Endothelial cell of umbilical vein (primary cell): ENCODE results near the gene BACH2. TPM values are rescaled to one million over a fixed set of nuclear protein-coding genes. Genes with fewer than 3 reads are reported as not detected.
"Not testable (repeated sequence)": the region's sequence is repeated elsewhere in the genome, so short reads cannot be mapped to it uniquely, and the experiment has no call there.

Experiments used
- BruUV-seq: library from RNA; stranded (reverse); fragments of 400-500 nt; replicated peaks from 2 replicates; lab custom pipeline; 2021; lab: Mats Ljungman, UMichigan
- CTCF ChIA-PET: fragments of 300-600, 350-600 bp; sonication (Branson Sonifier 250); formaldehyde crosslinking; loops from one replicate; lab custom pipeline; 2021; ENCODE audit warnings: antibody characterized with exemption, inconsistent platforms; lab: Charles Lee
- POLR2A ChIA-PET: fragments of 300-600, 350-600 bp; sonication (Branson Sonifier 250); formaldehyde crosslinking; loops from one replicate; lab custom pipeline; 2021; ENCODE audit warnings: antibody characterized with exemption, inconsistent platforms; lab: Charles Lee
- DNase-seq: peaks from one replicate; pipeline ENCODE4 v3.0.0-alpha.2; 2011; ENCODE audit warnings: low read depth, low spot score
- FAIRE-seq: peaks from 2 replicates; lab custom pipeline; 2011; peaks lifted over from hg19 to GRCh38; lab: Jason Lieb, UNC
- H2AFZ ChIP-seq: 2 replicates; pipeline ENCODE4 v1.6.0; 2012; ENCODE audit warnings: low read depth, low read length, control low read depth, inconsistent platforms
- H3K27ac ChIP-seq: 2 replicates; pipeline ENCODE4 v1.5.1; 2011; ENCODE audit warnings: low read depth, mild to moderate bottlenecking, control low read depth, low read length, moderate library complexity; ENCODE audit not compliant: insufficient read depth
- H3K27me3 ChIP-seq, 2 experiments: 2 replicates each; pipeline versions ENCODE4 v1.6.0 to v1.6.1; 2011; ENCODE audit warnings: low read length in 2 of 2, mixed read lengths in 1 of 2; ENCODE audit not compliant: control insufficient read depth in 2 of 2, insufficient read depth in 2 of 2
- H3K36me3 ChIP-seq, 2 experiments: 2 replicates in 1 of 2; 3 replicates in 1 of 2; pipeline ENCODE4 v1.5.1; 2011; ENCODE audit warnings: low read length in 2 of 2, mild to moderate bottlenecking in 1 of 2, moderate library complexity in 1 of 2; ENCODE audit not compliant: control insufficient read depth in 2 of 2, insufficient read depth in 2 of 2; ENCODE audit errors: extremely low read depth in 1 of 2
- H3K4me1 ChIP-seq: 3 replicates; pipeline ENCODE4 v1.5.1; 2011; ENCODE audit warnings: mild to moderate bottlenecking, low read length; ENCODE audit not compliant: control insufficient read depth, insufficient read depth; ENCODE audit errors: extremely low read depth
- H3K4me2 ChIP-seq: 2 replicates; pipeline ENCODE4 v1.6.1; 2011; ENCODE audit warnings: low read length, control low read depth, mixed read lengths; ENCODE audit not compliant: insufficient read depth
- H3K4me3 ChIP-seq, 3 experiments: fragments of 200-600 bp in 1 of 3; sonication (generic), shearing (Covaris generic) in 1 of 3; replicated peaks in 1 of 3; 2 replicates each; pipeline ENCODE4 v1.5.1; 2011 to 2016; ENCODE audit warnings: control low read depth in 3 of 3, low read length in 3 of 3, mild to moderate bottlenecking in 2 of 3, inconsistent platforms in 1 of 3, low read depth in 1 of 3, moderate library complexity in 1 of 3; ENCODE audit not compliant: insufficient read depth in 1 of 3
- H3K79me2 ChIP-seq: 2 replicates; pipeline ENCODE4 v1.6.0; 2012; ENCODE audit warnings: low read length, inconsistent platforms; ENCODE audit not compliant: control insufficient read depth, insufficient read depth
- H3K9ac ChIP-seq: replicated peaks from 2 replicates; pipeline ENCODE3; 2011; ENCODE audit warnings: low read length, control low read depth; ENCODE audit not compliant: insufficient read depth; ENCODE audit errors: extremely low read depth
- H3K9me1 ChIP-seq: replicated peaks from 3 replicates; pipeline ENCODE4 v1.6.0; 2011; ENCODE audit warnings: mild to moderate bottlenecking, low read length; ENCODE audit not compliant: control insufficient read depth, insufficient read depth; ENCODE audit errors: extremely low read depth
- H3K9me3 ChIP-seq: replicated peaks from 2 replicates; pipeline ENCODE4 v1.5.1; 2012; ENCODE audit warnings: low read length, inconsistent platforms; ENCODE audit not compliant: control insufficient read depth, insufficient read depth
- H4K20me1 ChIP-seq: replicated peaks from 2 replicates; pipeline ENCODE3; 2011; ENCODE audit warnings: mild to moderate bottlenecking, low read length; ENCODE audit not compliant: control insufficient read depth, insufficient read depth; ENCODE audit errors: extremely low read depth
- EZH2 ChIP-seq: IDR thresholded peaks from 2 replicates; pipeline ENCODE4 v1.6.1; 2012; ENCODE audit warnings: borderline replicate concordance, low read depth, mild to moderate bottlenecking, moderate library complexity, low read length, inconsistent platforms; ENCODE audit not compliant: severe bottlenecking
- FOS ChIP-seq: IDR thresholded peaks from 2 replicates; pipeline ENCODE4 v1.6.1; 2011; ENCODE audit warnings: mild to moderate bottlenecking, low read length, moderate library complexity, borderline replicate concordance; ENCODE audit not compliant: insufficient read depth
- GATA2 ChIP-seq: IDR thresholded peaks from 2 replicates; pipeline ENCODE4 v1.7.0; 2011; ENCODE audit warnings: low read depth, mild to moderate bottlenecking, moderate library complexity, mixed read lengths, low read length; ENCODE audit not compliant: insufficient read length, insufficient read depth
- JUN ChIP-seq: IDR thresholded peaks from 2 replicates; pipeline ENCODE4 v1.6.1; 2011; ENCODE audit warnings: borderline replicate concordance, low read depth; ENCODE audit not compliant: insufficient read length, insufficient read depth
- MAX ChIP-seq: IDR thresholded peaks from 2 replicates; pipeline ENCODE4 v1.6.1; 2011; ENCODE audit not compliant: insufficient read depth, insufficient read length
- MYC ChIP-seq: IDR thresholded peaks from one replicate; pipeline ENCODE4 v1.6.1; 2011; ENCODE audit warnings: mild to moderate bottlenecking, low read depth, low read length
- POLR2A ChIP-seq: IDR thresholded peaks from 2 replicates; pipeline ENCODE4 v1.6.1; 2012; ENCODE audit warnings: low read depth, mild to moderate bottlenecking, control low read depth, low read length
- POLR2AphosphoS5 ChIP-seq: IDR thresholded peaks from 2 replicates; pipeline ENCODE4 v1.6.1; 2012; ENCODE audit warnings: low read depth, mild to moderate bottlenecking, control low read depth, low read length, moderate library complexity; ENCODE audit not compliant: insufficient read depth
- dilution Hi-C: fragments of 300-500 bp; cut with MboI; formaldehyde crosslinking; loops from one replicate; pipeline ENCODE4 v1.15.0; 2019; ENCODE audit warnings: low sequenced_read_pairs; ENCODE audit not compliant: extremely low pct_ligation_motif_present
- intact Hi-C: fragments of 100-400 bp; cut with micrococcal nuclease; formaldehyde crosslinking; loops from one replicate; pipeline ENCODE4 v1.10.0; 2022
- polyA plus RNA-seq, 4 experiments: library from polyadenylated mRNA; depleted of rRNA in 3 of 4; stranded (reverse) in 3 of 4; unstranded in 1 of 4; fragments of >200 nt; gene quantifications; 2 replicates each; pipeline versions ENCODE4 v1.2.1 to v1.2.3, GENCODE V29; 2011 to 2012; ENCODE audit warnings: missing spikeins in 1 of 4
- total RNA-seq: library from RNA; stranded (reverse); gene quantifications from 2 replicates; pipeline ENCODE4 v1.2.3, GENCODE V29; 2021
- TF ChIP-seq, protein P1 (sequence below), 2 donors: IDR thresholded peaks; 1 replicate in 1 of 2; 2 replicates in 1 of 2; pipeline ENCODE4 v1.5.1; 2011; ENCODE audit warnings: low read length in 2 of 2, mild to moderate bottlenecking in 2 of 2, moderate library complexity in 2 of 2, control low read depth in 1 of 2, inconsistent platforms in 1 of 2, low read depth in 1 of 2; ENCODE audit not compliant: insufficient read depth in 1 of 2; ENCODE audit errors: extremely low read depth in 1 of 2

BACH2 gene
- total and polyA plus RNA-seq, 2 donors (not counting 3 experiments of a cell fraction or from before 2014, with no cell fraction given) = 1.7 to 5.6 TPM

DNA sequence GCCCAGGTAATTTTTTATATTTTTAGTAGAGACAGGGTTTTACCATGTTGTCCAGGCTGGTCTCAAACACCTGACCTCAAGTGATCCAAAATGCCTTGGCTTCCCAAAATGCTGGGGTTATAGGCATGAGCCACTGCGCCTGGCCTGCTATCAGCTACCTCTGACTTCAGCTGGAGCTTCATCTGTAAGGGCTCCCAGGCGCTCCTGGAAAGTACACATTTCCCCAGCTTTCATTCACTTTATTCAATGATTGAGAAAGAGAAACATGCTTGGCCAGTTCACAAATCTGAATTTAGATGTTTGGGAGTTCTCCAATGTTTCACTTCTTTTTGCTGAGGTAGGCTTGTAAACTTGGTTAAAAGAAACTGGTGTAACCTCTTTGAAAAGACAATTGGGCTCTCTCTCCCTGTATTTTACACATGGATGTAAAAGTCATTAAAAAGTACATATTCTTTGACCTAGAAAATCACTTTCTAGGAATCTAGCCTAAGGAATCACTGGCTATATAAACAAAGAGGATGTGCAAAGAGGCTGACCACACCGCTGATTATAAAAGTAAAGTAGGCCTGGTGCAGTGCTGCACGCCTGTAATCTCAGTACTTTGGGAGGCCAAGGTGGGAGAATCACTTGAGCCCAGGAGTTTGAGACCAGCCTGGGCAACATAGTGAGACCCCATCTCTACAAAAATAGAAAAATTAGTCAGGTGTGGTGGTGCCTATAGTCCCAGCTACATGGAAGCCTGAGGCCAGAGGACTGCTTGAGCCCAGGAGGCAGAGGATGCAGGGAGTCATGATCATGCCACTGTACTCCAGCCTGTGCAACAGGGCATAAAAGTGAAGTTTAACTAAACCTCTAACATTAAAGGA is 128.9 kb downstream of the BACH2 start:
- DNase-seq (no peak), FAIRE-seq (no peak)
- no peak overlapping the region for H3K4me2 ChIP-seq
- dilution Hi-C loops = no loop called here
- no peak overlapping the region for H2AFZ ChIP-seq
- no peaks in the 10 kb centered on the region for H3K79me2 ChIP-seq
- intact Hi-C loops = no loop called here
- no peaks in the 10 kb centered on the region for H3K4me1 ChIP-seq
- no peaks in the 10 kb centered on the region for H3K36me3 ChIP-seq
- H3K27ac ChIP-seq = no peak overlapping the region
- no peak overlapping the region for H3K4me3 ChIP-seq
- H3K27me3 ChIP-seq = no peaks in the 10 kb centered on the region
- no peak overlapping the region for H3K9ac ChIP-seq
- ChIA-PET POLR2A (no interaction called here), CTCF (no interaction called here)
- no peaks in the 10 kb centered on the region for H3K9me3 ChIP-seq
- no peak for TF ChIP-seq MYC
- no peak for TF ChIP-seq EZH2
- no peak for TF ChIP-seq POLR2A
- TF ChIP-seq POLR2AphosphoS5 = no peak
- TF ChIP-seq JUN = no peak
- no peak for TF ChIP-seq FOS
- no peak for TF ChIP-seq MAX
- TF ChIP-seq GATA2 = no peak
- TF ChIP-seq, protein P1, sequence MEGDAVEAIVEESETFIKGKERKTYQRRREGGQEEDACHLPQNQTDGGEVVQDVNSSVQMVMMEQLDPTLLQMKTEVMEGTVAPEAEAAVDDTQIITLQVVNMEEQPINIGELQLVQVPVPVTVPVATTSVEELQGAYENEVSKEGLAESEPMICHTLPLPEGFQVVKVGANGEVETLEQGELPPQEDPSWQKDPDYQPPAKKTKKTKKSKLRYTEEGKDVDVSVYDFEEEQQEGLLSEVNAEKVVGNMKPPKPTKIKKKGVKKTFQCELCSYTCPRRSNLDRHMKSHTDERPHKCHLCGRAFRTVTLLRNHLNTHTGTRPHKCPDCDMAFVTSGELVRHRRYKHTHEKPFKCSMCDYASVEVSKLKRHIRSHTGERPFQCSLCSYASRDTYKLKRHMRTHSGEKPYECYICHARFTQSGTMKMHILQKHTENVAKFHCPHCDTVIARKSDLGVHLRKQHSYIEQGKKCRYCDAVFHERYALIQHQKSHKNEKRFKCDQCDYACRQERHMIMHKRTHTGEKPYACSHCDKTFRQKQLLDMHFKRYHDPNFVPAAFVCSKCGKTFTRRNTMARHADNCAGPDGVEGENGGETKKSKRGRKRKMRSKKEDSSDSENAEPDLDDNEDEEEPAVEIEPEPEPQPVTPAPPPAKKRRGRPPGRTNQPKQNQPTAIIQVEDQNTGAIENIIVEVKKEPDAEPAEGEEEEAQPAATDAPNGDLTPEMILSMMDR (IDR thresholded peaks at IDR 0.05; ENCODE audit: extremely low read depth in 1 of 2, insufficient read depth in 1 of 2, low read depth in 1 of 2, low read length in 2 of 2) = no peak
- H4K20me1 ChIP-seq = no peaks in the 10 kb centered on the region
- no TSS peak for BruUV-seq
- H3K9me1 ChIP-seq = no peaks in the 10 kb centered on the region

DNA sequence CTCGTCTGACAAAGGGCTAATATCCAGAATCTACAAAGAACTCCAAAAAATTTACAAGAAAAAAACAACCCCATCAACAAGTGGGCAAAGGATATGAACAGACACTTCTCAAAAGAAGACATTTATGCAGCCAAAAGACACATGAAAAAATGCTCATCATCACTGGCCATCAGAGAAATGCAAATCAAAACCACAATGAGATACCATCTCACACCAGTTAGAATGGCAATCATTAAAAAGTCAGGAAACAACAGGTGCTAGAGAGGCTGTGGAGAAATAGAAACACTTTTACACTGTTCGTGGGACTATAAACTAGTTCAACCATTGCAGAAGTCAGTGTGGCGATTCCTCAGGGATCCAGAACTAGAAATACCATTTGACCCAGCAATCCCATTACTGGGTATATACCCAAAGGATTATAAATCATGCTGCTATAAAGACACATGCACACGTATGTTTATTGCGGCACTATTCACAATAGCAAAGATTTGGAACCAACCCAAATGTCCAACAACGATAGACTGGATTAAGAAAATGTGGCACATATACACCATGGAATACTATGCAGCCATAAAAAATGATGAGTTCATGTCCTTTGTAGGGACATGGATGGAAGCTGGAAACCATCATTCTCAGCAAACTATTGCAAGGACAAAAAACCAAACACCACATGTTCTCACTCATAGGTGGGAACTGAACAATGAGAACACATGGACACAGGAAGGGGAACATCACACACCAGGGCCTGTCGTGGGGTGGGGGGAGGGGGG is 130.3 kb downstream of the BACH2 start:
- POLR2A ChIA-PET, H3K4me1 ChIP-seq, H3K9me1 ChIP-seq, H3K9ac ChIP-seq, H3K9me3 ChIP-seq, H4K20me1 ChIP-seq, H3K27ac ChIP-seq, H3K4me2 ChIP-seq, DNase-seq, H3K79me2 ChIP-seq, FAIRE-seq, dilution Hi-C loops, H3K27me3 ChIP-seq, H3K36me3 ChIP-seq, intact Hi-C loops, BruUV-seq, CTCF ChIA-PET, H3K4me3 ChIP-seq, H2AFZ ChIP-seq: not testable (repeated sequence)
